Measurements from ENCODE around the gene CD6. TPM values are rescaled to one million over a fixed set of nuclear protein-coding genes. Genes with fewer than 3 reads are reported as not detected.
"Not testable (repeated sequence)": the region's sequence is repeated elsewhere in the genome, so short reads cannot be mapped to it uniquely, and the experiment has no call there.

CD6 gene
- total RNA-seq, 1 experiment from 2014 or later, result not detected

- H3K4me3 ChIP-seq (ENCODE audit: low read length), result no peak overlapping the region
- H3K4me1 ChIP-seq (ENCODE audit: low read length), result peaks cover under 1% of the 10 kb centered on the region; the same call in 1 of the 2 replicates
- no peak overlapping the region for H2AFZ ChIP-seq (ENCODE audit: low read length)
- no peak overlapping the region for H3K4me2 ChIP-seq (ENCODE audit: low read depth, low read length, poor library complexity, severe bottlenecking)
- H4K20me1 ChIP-seq (ENCODE audit: insufficient read depth, low read depth, low read length), result no peaks in the 10 kb centered on the region
- no peak overlapping the region for H3K9ac ChIP-seq (ENCODE audit: low read length)
- no peaks in the 10 kb centered on the region for H3K9me2 ChIP-seq (replicated peaks; ENCODE audit: insufficient read depth, low read length)
- no peaks in the 10 kb centered on the region for H3K36me3 ChIP-seq (ENCODE audit: insufficient read depth, low read length)
- H3K9me3 ChIP-seq (ENCODE audit: low read length), result no peaks in the 10 kb centered on the region
- no peaks in the 10 kb centered on the region for H3K79me2 ChIP-seq (ENCODE audit: low read length)
- DNase-seq, result no peak
- no peak overlapping the region for H3K27ac ChIP-seq (ENCODE audit: low read length)
- no peaks in the 10 kb centered on the region for H3K27me3 ChIP-seq (ENCODE audit: low read length)
Measured at GRCh38 chr11:60966890-60967289, 4.6 kb upstream of the CD6 start.

DNA sequence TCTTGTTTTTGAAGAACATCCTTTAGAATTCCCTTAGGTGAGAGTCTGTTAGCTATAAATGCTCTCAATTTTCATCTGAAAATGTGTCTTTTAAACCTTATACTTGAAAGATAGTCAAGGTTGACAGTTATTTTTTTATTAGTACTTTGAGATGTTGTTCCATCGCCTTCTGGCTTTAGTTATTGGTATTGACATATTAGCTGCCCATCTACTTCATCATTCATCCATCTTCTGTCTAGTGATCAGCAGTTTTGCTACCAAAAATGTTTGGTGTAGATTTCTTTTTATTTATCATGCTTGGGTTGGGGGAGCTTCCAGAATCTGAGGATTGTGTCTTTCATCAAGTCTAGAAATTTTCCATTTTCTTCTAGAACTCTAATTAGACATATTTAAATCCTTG is 3.3 kb upstream of the CD6 start:
- Histone ChIP-seq H3K4me3 (ENCODE audit: low read length) (no peak overlapping the region), H3K9me2 (replicated peaks; ENCODE audit: insufficient read depth, low read length) (no peaks in the 10 kb centered on the region), H3K36me3 (ENCODE audit: insufficient read depth, low read length) (no peaks in the 10 kb centered on the region), H3K4me2 (ENCODE audit: low read depth, low read length, poor library complexity, severe bottlenecking) (no peak overlapping the region), H2AFZ (ENCODE audit: low read length) (no peak overlapping the region), H3K4me1 (ENCODE audit: low read length) (no peaks in the 10 kb centered on the region; the same call in 1 of the 2 replicates), H3K27me3 (ENCODE audit: low read length) (no peaks in the 10 kb centered on the region), H3K79me2 (ENCODE audit: low read length) (no peaks in the 10 kb centered on the region), H3K27ac (ENCODE audit: low read length) (no peak overlapping the region), H3K9me3 (ENCODE audit: low read length) (no peaks in the 10 kb centered on the region), H3K9ac (ENCODE audit: low read length) (no peak overlapping the region), H4K20me1 (ENCODE audit: insufficient read depth, low read depth, low read length) (no peaks in the 10 kb centered on the region)
- DNase-seq, result no peak

DNA sequence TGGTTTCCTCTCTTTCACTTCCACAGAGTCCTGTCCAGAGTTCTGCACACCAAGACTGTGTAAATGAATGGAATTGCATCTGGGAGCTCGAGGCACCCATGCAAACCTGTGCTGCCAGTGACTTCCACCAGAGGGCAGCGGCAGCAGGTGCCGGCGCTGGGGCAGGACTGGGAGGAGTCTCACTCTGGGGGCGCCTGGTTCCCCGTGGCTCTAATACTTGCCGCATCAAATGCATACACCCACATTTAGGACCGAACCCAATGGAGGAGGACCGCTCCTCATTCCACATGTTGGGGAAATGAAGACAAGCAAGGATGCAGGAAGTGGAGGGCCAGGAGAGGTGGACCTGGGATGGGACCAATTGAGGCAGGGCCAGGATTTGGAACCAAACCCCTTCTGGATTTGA is 1.1 kb upstream of the CD6 start:
- Histone ChIP-seq H3K4me1 (ENCODE audit: low read length) (no peaks in the 10 kb centered on the region; the same call in 1 of the 2 replicates), H3K4me3 (ENCODE audit: low read length) (no peak overlapping the region), H3K9me3 (ENCODE audit: low read length) (no peaks in the 10 kb centered on the region), H4K20me1 (ENCODE audit: insufficient read depth, low read depth, low read length) (no peaks in the 10 kb centered on the region), H3K27me3 (ENCODE audit: low read length) (no peaks in the 10 kb centered on the region), H3K36me3 (ENCODE audit: insufficient read depth, low read length) (no peaks in the 10 kb centered on the region), H3K9ac (ENCODE audit: low read length) (no peak overlapping the region), H3K9me2 (replicated peaks; ENCODE audit: insufficient read depth, low read length) (no peaks in the 10 kb centered on the region), H3K79me2 (ENCODE audit: low read length) (no peaks in the 10 kb centered on the region), H3K27ac (ENCODE audit: low read length) (no peak overlapping the region), H3K4me2 (ENCODE audit: low read depth, low read length, poor library complexity, severe bottlenecking) (no peak overlapping the region), H2AFZ (ENCODE audit: low read length) (no peak overlapping the region)
- DNase-seq, result peak; percentile 89

- Histone ChIP-seq H3K4me2 (ENCODE audit: low read depth, low read length, poor library complexity, severe bottlenecking) (no peak overlapping the region), H3K79me2 (ENCODE audit: low read length) (no peaks in the 10 kb centered on the region), H4K20me1 (ENCODE audit: insufficient read depth, low read depth, low read length) (no peaks in the 10 kb centered on the region), H3K4me3 (ENCODE audit: low read length) (no peak overlapping the region), H3K27me3 (ENCODE audit: low read length) (no peaks in the 10 kb centered on the region), H3K36me3 (ENCODE audit: insufficient read depth, low read length) (no peaks in the 10 kb centered on the region), H3K9me2 (replicated peaks; ENCODE audit: insufficient read depth, low read length) (no peaks in the 10 kb centered on the region), H3K9me3 (ENCODE audit: low read length) (no peaks in the 10 kb centered on the region), H3K9ac (ENCODE audit: low read length) (no peak overlapping the region), H3K27ac (ENCODE audit: low read length) (no peak overlapping the region), H3K4me1 (ENCODE audit: low read length) (no peaks in the 10 kb centered on the region; the same call in 1 of the 2 replicates), H2AFZ (ENCODE audit: low read length) (no peak overlapping the region)
- no peak for DNase-seq
Measured at GRCh38 chr11:60970890-60971289, 590 bp upstream of the CD6 start.

DNA sequence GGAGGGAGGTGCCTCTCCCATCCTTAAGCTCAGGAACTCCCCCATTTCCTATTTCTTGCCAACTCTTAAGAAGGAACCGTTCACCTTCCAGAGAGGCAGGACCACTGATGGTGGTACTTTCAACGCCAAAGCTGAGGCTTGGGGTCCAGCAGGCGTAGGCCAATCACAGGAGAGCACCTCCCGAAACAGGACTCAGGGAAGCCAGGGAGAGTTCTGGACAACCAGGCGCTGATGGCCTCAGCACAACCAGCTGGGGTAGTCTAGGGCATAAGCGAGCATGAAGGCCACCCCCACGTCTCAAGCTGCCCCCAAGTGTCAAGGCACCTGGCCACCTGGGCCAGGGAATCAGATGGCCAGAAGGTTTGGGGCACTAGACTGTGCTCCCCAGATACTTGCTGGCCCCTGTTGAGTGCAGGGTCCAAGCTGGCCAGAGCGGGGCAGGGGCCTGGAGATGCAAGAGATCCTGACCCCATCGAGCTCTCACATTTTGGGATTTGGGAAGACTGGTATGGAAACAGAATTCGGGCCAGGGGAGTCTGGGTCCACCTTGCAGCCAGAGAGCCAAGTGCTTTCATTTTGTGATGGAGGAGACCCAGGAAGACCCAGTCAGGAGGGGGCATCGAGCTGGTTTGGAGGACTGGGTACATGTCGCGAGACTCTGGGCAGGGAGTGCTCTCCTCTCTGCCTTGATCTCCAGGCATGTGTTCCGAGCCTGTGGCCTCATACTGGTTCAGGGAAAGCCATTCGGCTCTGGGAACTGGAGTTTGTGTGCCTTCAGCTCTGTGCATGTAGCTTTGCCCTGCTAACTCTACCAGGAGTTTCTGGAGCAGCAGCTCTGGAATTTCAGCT is 926 bp downstream of the CD6 start:
- Histone ChIP-seq H3K4me1 (ENCODE audit: low read length) (peaks cover 4% of the 10 kb centered on the region), H4K20me1 (ENCODE audit: insufficient read depth, low read depth, low read length) (no peaks in the 10 kb centered on the region), H3K4me3 (ENCODE audit: low read length) (no peak overlapping the region), H3K4me2 (ENCODE audit: low read depth, low read length, poor library complexity, severe bottlenecking) (no peak overlapping the region), H3K27ac (ENCODE audit: low read length) (no peak overlapping the region), H2AFZ (ENCODE audit: low read length) (no peak overlapping the region), H3K9ac (ENCODE audit: low read length) (no peak overlapping the region), H3K36me3 (ENCODE audit: insufficient read depth, low read length) (no peaks in the 10 kb centered on the region), H3K9me3 (ENCODE audit: low read length) (no peaks in the 10 kb centered on the region), H3K79me2 (ENCODE audit: low read length) (no peaks in the 10 kb centered on the region), H3K27me3 (ENCODE audit: low read length) (no peaks in the 10 kb centered on the region), H3K9me2 (replicated peaks; ENCODE audit: insufficient read depth, low read length) (no peaks in the 10 kb centered on the region)
- no peak for DNase-seq

- no peaks in the 10 kb centered on the region for H3K36me3 ChIP-seq (ENCODE audit: insufficient read depth, low read length)
- peaks cover 16% of the 10 kb centered on the region for H3K4me1 ChIP-seq (ENCODE audit: low read length)
- H2AFZ ChIP-seq (ENCODE audit: low read length), result no peak overlapping the region
- H4K20me1 ChIP-seq (ENCODE audit: insufficient read depth, low read depth, low read length), result no peaks in the 10 kb centered on the region
- no peak overlapping the region for H3K4me2 ChIP-seq (ENCODE audit: low read depth, low read length, poor library complexity, severe bottlenecking)
- no peak for DNase-seq
- H3K27me3 ChIP-seq (ENCODE audit: low read length), result no peaks in the 10 kb centered on the region
- H3K27ac ChIP-seq (ENCODE audit: low read length), result no peak overlapping the region
- no peaks in the 10 kb centered on the region for H3K9me2 ChIP-seq (replicated peaks; ENCODE audit: insufficient read depth, low read length)
- no peaks in the 10 kb centered on the region for H3K9me3 ChIP-seq (ENCODE audit: low read length)
- no peak overlapping the region for H3K4me3 ChIP-seq (ENCODE audit: low read length)
- H3K9ac ChIP-seq (ENCODE audit: low read length), result no peak overlapping the region
- H3K79me2 ChIP-seq (ENCODE audit: low read length), result no peaks in the 10 kb centered on the region
Measured at GRCh38 chr11:60973699-60974098, 2.2 kb downstream of the CD6 start.

GRCh38 chr11:60974316-60974715 is 2.8 kb downstream of the CD6 start:
- H3K27me3 ChIP-seq (ENCODE audit: low read length); H4K20me1 ChIP-seq (ENCODE audit: insufficient read depth, low read depth, low read length); H3K27ac ChIP-seq (ENCODE audit: low read length); H3K79me2 ChIP-seq (ENCODE audit: low read length); H3K9me3 ChIP-seq (ENCODE audit: low read length); H2AFZ ChIP-seq (ENCODE audit: low read length); H3K9me2 ChIP-seq (replicated peaks; ENCODE audit: insufficient read depth, low read length); H3K9ac ChIP-seq (ENCODE audit: low read length); DNase-seq; H3K36me3 ChIP-seq (ENCODE audit: insufficient read depth, low read length); H3K4me2 ChIP-seq (ENCODE audit: low read depth, low read length, poor library complexity, severe bottlenecking); H3K4me3 ChIP-seq (ENCODE audit: low read length): not testable (repeated sequence)
- H3K4me1 ChIP-seq (ENCODE audit: low read length), result peaks cover 22% of the 10 kb centered on the region

DNA sequence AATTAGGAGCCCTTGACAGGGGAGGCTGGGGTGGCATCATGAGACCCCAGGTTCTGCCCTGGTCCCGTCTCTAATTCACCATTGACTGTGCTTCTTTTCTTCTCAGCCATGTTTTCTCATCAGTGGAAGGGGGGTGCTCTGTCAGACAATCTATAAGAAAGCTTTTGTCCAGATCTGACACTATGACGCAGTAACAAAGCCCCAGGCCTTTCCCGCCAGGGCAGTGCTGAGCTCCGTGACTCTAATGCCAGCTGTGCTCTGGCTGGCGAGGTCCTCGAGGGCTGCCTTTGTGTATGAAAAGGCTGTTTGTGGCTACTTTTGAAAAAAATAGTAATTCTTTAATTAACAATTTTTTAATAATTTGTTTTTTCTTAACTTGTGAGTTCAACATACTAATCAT is 3.2 kb downstream of the CD6 start:
- no peak for DNase-seq
- no peak overlapping the region for H2AFZ ChIP-seq (ENCODE audit: low read length)
- H3K27ac ChIP-seq (ENCODE audit: low read length), result no peak overlapping the region
- no peaks in the 10 kb centered on the region for H3K9me2 ChIP-seq (replicated peaks; ENCODE audit: insufficient read depth, low read length)
- no peaks in the 10 kb centered on the region for H3K36me3 ChIP-seq (ENCODE audit: insufficient read depth, low read length)
- H3K9ac ChIP-seq (ENCODE audit: low read length), result no peak overlapping the region
- H3K4me1 ChIP-seq (ENCODE audit: low read length), result peaks cover 22% of the 10 kb centered on the region
- no peaks in the 10 kb centered on the region for H3K27me3 ChIP-seq (ENCODE audit: low read length)
- no peak overlapping the region for H3K4me2 ChIP-seq (ENCODE audit: low read depth, low read length, poor library complexity, severe bottlenecking)
- H3K4me3 ChIP-seq (ENCODE audit: low read length), result no peak overlapping the region
- no peaks in the 10 kb centered on the region for H3K9me3 ChIP-seq (ENCODE audit: low read length)
- H3K79me2 ChIP-seq (ENCODE audit: low read length), result no peaks in the 10 kb centered on the region
- no peaks in the 10 kb centered on the region for H4K20me1 ChIP-seq (ENCODE audit: insufficient read depth, low read depth, low read length)

Measured in Karpas-422 (cell line).